ENCODE measurements around the gene FOSL2.

Gene FOSL2

GRCh38 chr2:28465148-28465885 is 72.7 kb downstream of the FOSL2 start:
- no peak overlapping the region for H3K4me3 ChIP-seq (replicated peaks; ENCODE audit: low read depth, low read length)
- TF ChIP-seq, protein P1, sequence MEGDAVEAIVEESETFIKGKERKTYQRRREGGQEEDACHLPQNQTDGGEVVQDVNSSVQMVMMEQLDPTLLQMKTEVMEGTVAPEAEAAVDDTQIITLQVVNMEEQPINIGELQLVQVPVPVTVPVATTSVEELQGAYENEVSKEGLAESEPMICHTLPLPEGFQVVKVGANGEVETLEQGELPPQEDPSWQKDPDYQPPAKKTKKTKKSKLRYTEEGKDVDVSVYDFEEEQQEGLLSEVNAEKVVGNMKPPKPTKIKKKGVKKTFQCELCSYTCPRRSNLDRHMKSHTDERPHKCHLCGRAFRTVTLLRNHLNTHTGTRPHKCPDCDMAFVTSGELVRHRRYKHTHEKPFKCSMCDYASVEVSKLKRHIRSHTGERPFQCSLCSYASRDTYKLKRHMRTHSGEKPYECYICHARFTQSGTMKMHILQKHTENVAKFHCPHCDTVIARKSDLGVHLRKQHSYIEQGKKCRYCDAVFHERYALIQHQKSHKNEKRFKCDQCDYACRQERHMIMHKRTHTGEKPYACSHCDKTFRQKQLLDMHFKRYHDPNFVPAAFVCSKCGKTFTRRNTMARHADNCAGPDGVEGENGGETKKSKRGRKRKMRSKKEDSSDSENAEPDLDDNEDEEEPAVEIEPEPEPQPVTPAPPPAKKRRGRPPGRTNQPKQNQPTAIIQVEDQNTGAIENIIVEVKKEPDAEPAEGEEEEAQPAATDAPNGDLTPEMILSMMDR (IDR thresholded peaks at IDR 0.05; ENCODE audit: low read depth, low read length, missing control alignments): no peak
- no peak for DNase-seq (ENCODE audit: extremely low read depth, low read depth)
